OCI-LY3 (cell line): Measurements from ENCODE around the gene KCNH3.

Experiments used
- H2AFZ ChIP-seq: fragments of 200-600, 300-600 bp; shearing (Covaris generic); 2 replicates; pipeline ENCODE4 v1.6.0; 2014; ENCODE audit warnings: antibody characterized with exemption, low read depth, low read length
- H3K27ac ChIP-seq: fragments of 200-600, 300-600 bp; sonication (generic); 2 replicates; pipeline ENCODE4 v1.5.1; 2014; ENCODE audit warnings: mild to moderate bottlenecking, low read length, moderate library complexity, mixed read lengths
- H3K27me3 ChIP-seq: fragments of 200-600, 300-600 bp; sonication (generic); 2 replicates; pipeline ENCODE4 v1.6.1; 2014; ENCODE audit warnings: low read depth, low read length, mixed read lengths
- H3K36me3 ChIP-seq: fragments of 200-600, 300-600 bp; sonication (generic); replicated peaks from 2 replicates; pipeline ENCODE3; 2014; ENCODE audit warnings: low read depth, low read length, mixed read lengths
- H3K4me1 ChIP-seq: fragments of 300-600, 200-600 bp; sonication (generic); 2 replicates; pipeline ENCODE4 v1.6.1; 2014; ENCODE audit warnings: low read length, mixed read lengths
- H3K4me2 ChIP-seq: fragments of 200-600, 300-600 bp; sonication (generic); 2 replicates; pipeline ENCODE4 v1.6.1; 2014; ENCODE audit warnings: low read length, mixed read lengths
- H3K4me3 ChIP-seq: fragments of 300-600, 200-600 bp; sonication (generic); 2 replicates; pipeline ENCODE4 v1.5.1; 2014; ENCODE audit warnings: antibody characterized with exemption, mild to moderate bottlenecking, low read length, moderate library complexity
- H3K79me2 ChIP-seq: fragments of 300-600, 200-600 bp; shearing (Covaris generic); 2 replicates; pipeline ENCODE4 v1.6.1; 2014; ENCODE audit warnings: mild to moderate bottlenecking, low read length, mixed read lengths
- H3K9ac ChIP-seq: fragments of 300-600, 200-600 bp; shearing (Covaris generic); 2 replicates; pipeline ENCODE4 v1.6.0; 2014; ENCODE audit warnings: mild to moderate bottlenecking, low read length, moderate library complexity
- H3K9me3 ChIP-seq: fragments of 200-600, 300-600 bp; shearing (Covaris generic); 2 replicates; pipeline ENCODE4 v1.6.1; 2014; ENCODE audit warnings: low read length, mixed read lengths; ENCODE audit not compliant: insufficient read depth
- H4K20me1 ChIP-seq: fragments of 200-600, 300-600 bp; sonication (generic); 2 replicates; pipeline ENCODE4 v1.6.1; 2016; ENCODE audit warnings: low read length, mixed read lengths; ENCODE audit not compliant: insufficient read depth
- EZH2phosphoT487 ChIP-seq: fragments of 200-600 bp; shearing (Covaris generic); IDR thresholded peaks from 2 replicates; pipeline ENCODE4 v1.6.1; 2018; ENCODE audit warnings: antibody characterized with exemption, mixed run types, low read depth
- TF ChIP-seq, protein P1 (sequence below): fragments of 200-600, 300-600 bp; sonication (generic); IDR thresholded peaks from 2 replicates; pipeline ENCODE4 v1.5.1; 2014; ENCODE audit warnings: antibody characterized with exemption, low read length, low read depth

Gene KCNH3

DNA sequence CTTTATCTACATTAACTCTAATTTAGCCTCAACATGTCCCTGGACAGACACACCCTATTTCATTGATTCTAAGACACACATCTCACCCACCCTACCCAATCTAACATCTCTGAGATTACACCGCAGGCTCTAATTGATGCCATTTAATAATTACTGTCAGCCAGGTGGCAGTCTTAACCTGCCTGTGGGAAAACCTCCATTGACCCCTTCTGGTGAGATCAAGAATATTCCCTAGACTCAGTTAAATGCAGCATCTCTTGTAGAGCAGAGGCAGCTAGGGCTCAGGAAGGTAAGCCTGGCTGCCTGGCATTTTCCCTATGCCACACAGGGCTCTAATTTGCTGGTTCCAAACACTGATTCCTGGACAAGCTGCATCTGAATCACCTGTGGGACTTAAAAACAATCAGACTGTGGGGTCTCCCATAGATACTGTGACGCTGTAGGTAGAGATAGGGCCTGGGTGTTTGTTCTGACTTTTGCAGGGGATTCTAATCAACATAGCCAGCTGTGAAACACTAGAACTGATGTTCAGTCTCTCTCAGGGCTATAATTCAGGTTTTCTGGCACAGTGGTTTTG is 14.8 kb downstream of the KCNH3 start:
- Histone ChIP-seq H3K36me3 (peaks cover 2% of the 10 kb centered on the region), H3K27ac (no peak overlapping the region), H3K9ac (no peak overlapping the region), H3K27me3 (no peaks in the 10 kb centered on the region), H2AFZ (no peak overlapping the region), H3K4me1 (no peaks in the 10 kb centered on the region), H3K9me3 (no peaks in the 10 kb centered on the region), H3K4me3 (no peak overlapping the region), H3K79me2 (no peaks in the 10 kb centered on the region), H4K20me1 (no peaks in the 10 kb centered on the region), H3K4me2 (no peak overlapping the region)
- TF ChIP-seq, protein P1, sequence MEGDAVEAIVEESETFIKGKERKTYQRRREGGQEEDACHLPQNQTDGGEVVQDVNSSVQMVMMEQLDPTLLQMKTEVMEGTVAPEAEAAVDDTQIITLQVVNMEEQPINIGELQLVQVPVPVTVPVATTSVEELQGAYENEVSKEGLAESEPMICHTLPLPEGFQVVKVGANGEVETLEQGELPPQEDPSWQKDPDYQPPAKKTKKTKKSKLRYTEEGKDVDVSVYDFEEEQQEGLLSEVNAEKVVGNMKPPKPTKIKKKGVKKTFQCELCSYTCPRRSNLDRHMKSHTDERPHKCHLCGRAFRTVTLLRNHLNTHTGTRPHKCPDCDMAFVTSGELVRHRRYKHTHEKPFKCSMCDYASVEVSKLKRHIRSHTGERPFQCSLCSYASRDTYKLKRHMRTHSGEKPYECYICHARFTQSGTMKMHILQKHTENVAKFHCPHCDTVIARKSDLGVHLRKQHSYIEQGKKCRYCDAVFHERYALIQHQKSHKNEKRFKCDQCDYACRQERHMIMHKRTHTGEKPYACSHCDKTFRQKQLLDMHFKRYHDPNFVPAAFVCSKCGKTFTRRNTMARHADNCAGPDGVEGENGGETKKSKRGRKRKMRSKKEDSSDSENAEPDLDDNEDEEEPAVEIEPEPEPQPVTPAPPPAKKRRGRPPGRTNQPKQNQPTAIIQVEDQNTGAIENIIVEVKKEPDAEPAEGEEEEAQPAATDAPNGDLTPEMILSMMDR, result peak; percentile 78
- no peak for TF ChIP-seq EZH2phosphoT487

DNA sequence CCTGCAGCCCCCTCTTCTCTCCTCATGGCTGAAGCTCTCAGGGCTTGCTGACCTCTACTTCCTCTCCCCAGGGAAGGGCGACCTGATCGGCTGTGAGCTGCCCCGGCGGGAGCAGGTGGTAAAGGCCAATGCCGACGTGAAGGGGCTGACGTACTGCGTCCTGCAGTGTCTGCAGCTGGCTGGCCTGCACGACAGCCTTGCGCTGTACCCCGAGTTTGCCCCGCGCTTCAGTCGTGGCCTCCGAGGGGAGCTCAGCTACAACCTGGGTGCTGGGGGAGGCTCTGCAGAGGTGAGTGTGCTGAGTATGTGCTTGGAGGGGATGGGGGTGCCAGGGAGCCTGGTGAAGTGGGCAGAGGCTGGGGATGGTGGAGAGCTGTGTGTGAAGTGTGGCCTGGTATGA is 15.4 kb downstream of the KCNH3 start:
- TF ChIP-seq EZH2phosphoT487, result no peak
- TF ChIP-seq, protein P1, result no peak
- H3K27ac ChIP-seq, result no peak overlapping the region
- H3K79me2 ChIP-seq, result no peaks in the 10 kb centered on the region
- no peak overlapping the region for H2AFZ ChIP-seq
- no peak overlapping the region for H3K9ac ChIP-seq
- no peaks in the 10 kb centered on the region for H4K20me1 ChIP-seq
- H3K4me1 ChIP-seq, result no peaks in the 10 kb centered on the region
- H3K9me3 ChIP-seq, result no peaks in the 10 kb centered on the region
- H3K4me3 ChIP-seq, result no peak overlapping the region
- no peak overlapping the region for H3K4me2 ChIP-seq
- no peaks in the 10 kb centered on the region for H3K27me3 ChIP-seq
- H3K36me3 ChIP-seq, result peaks cover 5% of the 10 kb centered on the region

DNA sequence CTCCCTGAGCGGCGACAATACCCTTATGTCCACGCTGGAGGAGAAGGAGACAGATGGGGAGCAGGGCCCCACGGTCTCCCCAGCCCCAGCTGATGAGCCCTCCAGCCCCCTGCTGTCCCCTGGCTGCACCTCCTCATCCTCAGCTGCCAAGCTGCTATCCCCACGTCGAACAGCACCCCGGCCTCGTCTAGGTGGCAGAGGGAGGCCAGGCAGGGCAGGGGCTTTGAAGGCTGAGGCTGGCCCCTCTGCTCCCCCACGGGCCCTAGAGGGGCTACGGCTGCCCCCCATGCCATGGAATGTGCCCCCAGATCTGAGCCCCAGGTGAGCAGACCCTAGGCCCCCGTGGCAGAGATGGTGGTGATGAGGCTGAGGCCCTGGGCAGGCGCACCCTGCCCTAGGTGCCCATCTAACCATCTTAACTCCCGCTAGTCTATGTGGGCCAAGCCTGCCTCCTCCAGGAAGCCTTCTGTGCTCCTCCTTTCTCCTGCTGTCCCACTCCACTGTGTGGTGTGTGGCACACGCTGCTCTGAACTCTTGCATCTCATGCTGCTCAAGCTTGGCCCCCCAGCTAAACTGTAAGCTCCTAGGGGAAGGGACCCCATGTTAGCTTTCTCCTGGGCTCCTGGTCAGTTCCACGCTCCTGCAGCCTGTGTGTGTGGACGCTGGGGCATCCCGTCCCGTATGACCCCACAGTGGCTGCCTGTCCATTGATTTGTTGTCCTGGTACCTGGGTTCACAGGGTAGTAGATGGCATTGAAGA is 17.0 kb downstream of the KCNH3 start:
- Histone ChIP-seq H3K4me3 (no peak overlapping the region), H3K9me3 (no peaks in the 10 kb centered on the region), H3K27ac (no peak overlapping the region), H2AFZ (no peak overlapping the region), H3K27me3 (no peaks in the 10 kb centered on the region), H3K4me1 (no peaks in the 10 kb centered on the region), H3K4me2 (no peak overlapping the region), H3K36me3 (peaks cover 13% of the 10 kb centered on the region), H3K9ac (no peak overlapping the region), H4K20me1 (no peaks in the 10 kb centered on the region), H3K79me2 (no peaks in the 10 kb centered on the region)
- TF ChIP-seq EZH2phosphoT487, result no peak
- TF ChIP-seq, protein P1, result no peak

DNA sequence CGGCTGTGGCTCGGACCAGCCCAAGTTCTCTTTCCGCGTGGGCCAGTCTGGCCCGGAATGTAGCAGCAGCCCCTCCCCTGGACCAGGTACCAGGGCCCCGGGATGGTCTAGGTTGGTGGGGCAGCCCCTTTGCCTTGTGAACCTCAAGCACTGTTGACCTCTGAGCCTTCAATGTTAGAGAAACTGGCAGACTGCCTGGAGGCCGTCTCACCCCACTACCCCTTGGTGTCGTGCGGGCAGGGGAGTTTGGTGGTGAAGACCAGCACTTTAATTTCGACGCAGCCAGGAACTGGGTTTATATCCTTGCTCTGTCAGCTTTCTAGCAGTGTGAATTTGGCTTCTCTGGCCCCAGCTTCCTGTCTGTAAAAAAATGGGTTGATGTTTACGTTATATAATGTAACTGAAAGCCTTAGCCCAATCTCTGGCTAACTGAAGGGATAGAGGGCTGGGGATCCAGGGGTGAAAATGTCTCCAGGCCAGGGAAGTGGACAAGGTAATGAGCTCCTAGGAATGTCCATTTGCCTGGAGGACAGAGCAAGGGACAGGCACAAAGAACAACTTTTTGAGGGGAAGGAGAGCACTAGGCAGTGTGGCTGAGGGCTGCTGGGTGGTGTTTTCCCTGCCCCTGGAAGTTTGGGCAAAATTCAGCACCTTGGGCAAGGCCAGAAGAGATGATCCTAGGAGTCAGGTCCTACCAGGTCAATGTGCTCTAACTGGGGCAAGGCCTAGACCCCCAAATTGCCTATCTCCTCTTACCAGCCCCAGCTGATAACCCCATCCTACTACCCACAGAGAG is 17.8 kb downstream of the KCNH3 start:
- no peak overlapping the region for H3K4me2 ChIP-seq
- no peaks in the 10 kb centered on the region for H3K27me3 ChIP-seq
- H3K27ac ChIP-seq, result no peak overlapping the region
- peaks cover 17% of the 10 kb centered on the region for H3K36me3 ChIP-seq
- no peak overlapping the region for H2AFZ ChIP-seq
- no peak overlapping the region for H3K4me3 ChIP-seq
- no peak for TF ChIP-seq EZH2phosphoT487
- TF ChIP-seq, protein P1, result no peak
- H3K9me3 ChIP-seq, result no peaks in the 10 kb centered on the region
- no peak overlapping the region for H3K9ac ChIP-seq
- H4K20me1 ChIP-seq, result no peaks in the 10 kb centered on the region
- H3K79me2 ChIP-seq, result no peaks in the 10 kb centered on the region
- no peaks in the 10 kb centered on the region for H3K4me1 ChIP-seq
